ENCODE results near the gene TBCD. TPM values are rescaled to one million over a fixed set of nuclear protein-coding genes. Genes with fewer than 3 reads are reported as not detected.

The TBCD gene
- total RNA-seq, 1 experiment from 2014 or later: 90.7 TPM

DNA sequence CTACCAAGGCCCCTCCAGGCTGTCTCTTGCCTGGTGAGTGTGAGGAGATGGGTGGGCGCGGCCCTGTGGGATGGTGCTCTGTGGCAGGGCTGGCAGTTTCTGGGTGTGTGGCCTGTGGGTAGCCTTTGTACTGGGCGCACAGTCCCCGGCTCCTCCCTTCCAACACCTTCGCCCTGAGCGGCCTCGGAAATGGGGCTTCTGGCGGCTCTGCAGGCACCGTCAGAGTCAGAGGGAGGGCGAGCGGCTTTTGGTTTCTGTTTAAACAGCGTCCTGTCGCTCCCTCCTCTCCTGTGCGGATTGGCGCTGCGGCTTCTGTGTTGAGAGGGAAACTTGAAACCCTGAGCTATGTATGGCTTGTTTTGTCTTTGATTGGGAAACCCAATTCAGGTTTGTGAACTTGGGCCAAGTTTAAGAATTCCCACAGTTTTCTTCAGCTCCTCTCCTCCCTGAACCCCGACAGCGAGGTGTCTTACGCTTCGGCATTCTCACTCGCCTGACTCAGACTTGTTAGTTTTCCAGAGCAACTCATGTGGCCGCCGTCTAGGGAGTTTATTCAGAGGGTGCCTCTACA lies 96.2 kb downstream of the TBCD start:
- TF ChIP-seq, protein P1, sequence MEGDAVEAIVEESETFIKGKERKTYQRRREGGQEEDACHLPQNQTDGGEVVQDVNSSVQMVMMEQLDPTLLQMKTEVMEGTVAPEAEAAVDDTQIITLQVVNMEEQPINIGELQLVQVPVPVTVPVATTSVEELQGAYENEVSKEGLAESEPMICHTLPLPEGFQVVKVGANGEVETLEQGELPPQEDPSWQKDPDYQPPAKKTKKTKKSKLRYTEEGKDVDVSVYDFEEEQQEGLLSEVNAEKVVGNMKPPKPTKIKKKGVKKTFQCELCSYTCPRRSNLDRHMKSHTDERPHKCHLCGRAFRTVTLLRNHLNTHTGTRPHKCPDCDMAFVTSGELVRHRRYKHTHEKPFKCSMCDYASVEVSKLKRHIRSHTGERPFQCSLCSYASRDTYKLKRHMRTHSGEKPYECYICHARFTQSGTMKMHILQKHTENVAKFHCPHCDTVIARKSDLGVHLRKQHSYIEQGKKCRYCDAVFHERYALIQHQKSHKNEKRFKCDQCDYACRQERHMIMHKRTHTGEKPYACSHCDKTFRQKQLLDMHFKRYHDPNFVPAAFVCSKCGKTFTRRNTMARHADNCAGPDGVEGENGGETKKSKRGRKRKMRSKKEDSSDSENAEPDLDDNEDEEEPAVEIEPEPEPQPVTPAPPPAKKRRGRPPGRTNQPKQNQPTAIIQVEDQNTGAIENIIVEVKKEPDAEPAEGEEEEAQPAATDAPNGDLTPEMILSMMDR (IDR thresholded peaks at IDR 0.05; ENCODE audit: unreplicated experiment): no peak
- CTCF ChIA-PET: no interaction called here
- intact Hi-C loops (cut with micrococcal nuclease; ENCODE audit: unreplicated experiment): no loop called here
- no peaks in the 10 kb centered on the region for H3K27me3 Mint-ChIP-seq (ENCODE audit: unreplicated experiment)
- no TSS peak for BruUV-seq (replicated peaks)
- H3K9me3 Mint-ChIP-seq (ENCODE audit: low read depth, unreplicated experiment): peaks cover 4% of the 10 kb centered on the region
- no peaks in the 10 kb centered on the region for H3K4me1 Mint-ChIP-seq (ENCODE audit: low read depth, unreplicated experiment)
- H3K4me3 Mint-ChIP-seq (ENCODE audit: low read depth, unreplicated experiment): no peak overlapping the region
- DNase-seq: no peak
- no peaks in the 10 kb centered on the region for H3K36me3 Mint-ChIP-seq (ENCODE audit: insufficient read depth, unreplicated experiment)
- no peak overlapping the region for H3K27ac Mint-ChIP-seq (ENCODE audit: unreplicated experiment)

DNA sequence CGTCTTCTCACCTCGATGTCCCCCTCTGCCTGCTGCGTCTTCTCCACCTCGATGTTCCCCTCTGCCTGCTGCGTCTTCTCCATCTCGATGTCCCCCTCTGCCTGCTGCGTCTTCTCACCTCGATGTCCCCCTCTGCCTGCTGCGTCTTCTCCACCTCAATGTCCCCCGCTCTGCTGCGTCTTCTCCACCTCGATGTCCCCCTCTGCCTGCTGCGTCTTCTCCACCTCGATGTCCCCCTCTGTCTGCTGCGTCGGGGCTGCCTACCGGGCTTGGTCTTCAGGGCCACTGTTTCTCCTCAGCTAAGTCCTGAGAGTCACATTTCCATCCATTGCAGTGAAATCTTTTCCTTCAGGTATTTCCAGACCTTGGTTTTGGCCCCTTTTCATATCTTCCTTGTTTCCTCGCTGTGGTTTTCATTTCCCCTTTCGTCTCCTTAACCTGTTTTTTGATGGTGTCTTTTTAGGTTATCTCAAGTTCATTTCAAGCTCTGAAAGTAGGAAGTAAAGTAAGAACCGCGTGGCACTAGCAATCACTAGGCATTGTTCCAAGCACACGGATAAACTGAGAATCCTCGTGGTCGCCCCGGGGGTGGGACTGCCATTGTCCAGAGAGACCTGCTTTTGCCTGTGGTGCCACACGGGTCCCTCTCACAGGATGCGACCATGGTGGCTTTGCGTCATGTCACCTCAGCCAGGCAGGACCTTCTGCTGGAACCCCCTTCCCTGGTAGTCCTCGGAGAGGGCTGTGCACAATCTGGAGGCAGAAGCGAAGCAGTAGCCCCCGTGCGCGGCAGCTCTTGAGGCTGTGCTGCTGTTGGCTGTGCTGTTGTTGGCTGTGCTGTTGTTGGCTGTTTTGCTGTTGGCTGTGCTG lies 97.4 kb downstream of the TBCD start:
- intact Hi-C loops (cut with micrococcal nuclease; ENCODE audit: unreplicated experiment): no loop called here
- no peaks in the 10 kb centered on the region for H3K4me1 Mint-ChIP-seq (ENCODE audit: low read depth, unreplicated experiment)

DNA sequence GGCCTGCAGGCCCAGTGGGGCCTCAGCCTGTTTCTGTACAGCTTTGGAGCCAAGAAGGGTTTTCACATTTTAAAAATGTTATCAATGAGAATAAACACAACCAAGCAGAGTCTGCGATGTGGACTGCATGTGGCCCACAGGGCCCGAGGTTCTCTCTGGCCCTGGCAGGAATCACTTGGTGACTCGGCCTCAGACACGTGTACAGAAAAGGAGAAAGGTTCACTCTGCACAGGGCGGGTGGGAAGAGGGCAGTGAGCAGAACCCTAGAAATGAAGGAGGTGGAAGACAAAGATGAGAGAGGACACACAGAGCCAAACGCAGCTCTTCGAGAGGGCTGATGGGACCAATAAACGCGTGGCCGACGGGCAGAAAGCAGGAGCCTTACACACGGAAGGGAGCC lies 99.5 kb downstream of the TBCD start:
- no TSS peak for BruUV-seq (replicated peaks)
- H3K27me3 Mint-ChIP-seq (ENCODE audit: unreplicated experiment): no peaks in the 10 kb centered on the region
- no peak overlapping the region for H3K27ac Mint-ChIP-seq (ENCODE audit: unreplicated experiment)
- TF ChIP-seq, protein P1 (IDR thresholded peaks at IDR 0.05; ENCODE audit: unreplicated experiment): no peak
- intact Hi-C loops (cut with micrococcal nuclease; ENCODE audit: unreplicated experiment): no loop called here
- H3K36me3 Mint-ChIP-seq (ENCODE audit: insufficient read depth, unreplicated experiment): peaks cover 6% of the 10 kb centered on the region
- H3K4me1 Mint-ChIP-seq (ENCODE audit: low read depth, unreplicated experiment): no peaks in the 10 kb centered on the region
- peaks cover 4% of the 10 kb centered on the region for H3K9me3 Mint-ChIP-seq (ENCODE audit: low read depth, unreplicated experiment)
- CTCF ChIA-PET: interaction anchor here (0.6 kb wide), 1 partner anchor 413 kb away, joined by 4 read pairs; no protein-coding TSS in a partner anchor
- DNase-seq: no peak
- no peak overlapping the region for H3K4me3 Mint-ChIP-seq (ENCODE audit: low read depth, unreplicated experiment)

More for the DNA sequence above, 97.4 kb downstream of the TBCD start:
- Mint-ChIP-seq H3K9me3 (ENCODE audit: low read depth, unreplicated experiment) (peaks cover 4% of the 10 kb centered on the region), H3K27me3 (ENCODE audit: unreplicated experiment) (no peaks in the 10 kb centered on the region), H3K27ac (ENCODE audit: unreplicated experiment) (no peak overlapping the region), H3K4me3 (ENCODE audit: low read depth, unreplicated experiment) (no peak overlapping the region), H3K36me3 (ENCODE audit: insufficient read depth, unreplicated experiment) (no peaks in the 10 kb centered on the region)
- CTCF ChIA-PET: no interaction called here
- BruUV-seq (replicated peaks): no TSS peak
- DNase-seq: no peak
- TF ChIP-seq, protein P1 (IDR thresholded peaks at IDR 0.05; ENCODE audit: unreplicated experiment): no peak

DNA sequence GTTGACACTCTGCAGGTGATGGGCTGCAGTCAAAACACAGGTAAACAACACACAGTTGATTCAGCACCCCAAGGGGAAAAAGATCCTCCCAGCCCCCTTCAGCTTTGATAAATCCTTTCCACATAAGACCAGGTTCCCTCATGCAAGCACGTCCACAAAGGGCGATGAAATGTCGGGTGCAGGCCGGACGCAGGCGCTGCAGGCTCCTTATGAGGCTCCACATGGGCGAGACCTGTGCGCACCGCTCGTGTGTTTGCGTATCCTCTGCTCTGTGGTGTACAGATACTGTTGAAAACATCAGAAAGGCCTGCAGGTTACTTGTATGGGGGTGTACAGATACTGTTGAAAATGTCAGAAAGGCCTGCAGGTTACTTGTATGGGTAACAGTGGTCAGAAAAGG lies 102.4 kb downstream of the TBCD start:
- TF ChIP-seq, protein P1 (IDR thresholded peaks at IDR 0.05; ENCODE audit: unreplicated experiment): no peak
- H3K4me1 Mint-ChIP-seq (ENCODE audit: low read depth, unreplicated experiment): peaks cover 14% of the 10 kb centered on the region
- intact Hi-C loops (cut with micrococcal nuclease; ENCODE audit: unreplicated experiment): no loop called here
- CTCF ChIA-PET: no interaction called here
- H3K9me3 Mint-ChIP-seq (ENCODE audit: low read depth, unreplicated experiment): peaks cover 2% of the 10 kb centered on the region
- H3K36me3 Mint-ChIP-seq (ENCODE audit: insufficient read depth, unreplicated experiment): peaks cover 17% of the 10 kb centered on the region
- DNase-seq: no peak
- no peaks in the 10 kb centered on the region for H3K27me3 Mint-ChIP-seq (ENCODE audit: unreplicated experiment)
- BruUV-seq (replicated peaks): no TSS peak
- no peak overlapping the region for H3K27ac Mint-ChIP-seq (ENCODE audit: unreplicated experiment)
- H3K4me3 Mint-ChIP-seq (ENCODE audit: low read depth, unreplicated experiment): no peak overlapping the region
